Natural killer cell (primary cell): ENCODE measurements around the gene SLC29A2. TPM values are rescaled to one million over a fixed set of nuclear protein-coding genes. Genes with fewer than 3 reads are reported as not detected.

Experiments
- ATAC-seq, 3 donors: fragments of 150-1000 bp in 2 of 3; fragments of 200-7000 bp in 1 of 3; cut with Tn5 transposase; 1 replicate in 1 of 3; 2 replicates in 2 of 3; pipeline ENCODE4 v1.10.0; 2021; ENCODE audit warnings: mild to moderate bottlenecking in 2 of 3, moderate library complexity in 2 of 3
- DNase-seq, 2 donors: peaks; one replicate each; pipeline versions ENCODE4 v3.0.0 to v3.0.0-alpha.2; 2013 to 2021; ENCODE audit warnings: mixed read lengths in 1 of 2
- H3K27ac ChIP-seq: one replicate; pipeline ENCODE4 v1.5.1; 2013; ENCODE audit warnings: mild to moderate bottlenecking, low read length
- H3K27me3 ChIP-seq: one replicate; pipeline ENCODE4 v1.6.1; 2013; ENCODE audit warnings: low read length; ENCODE audit not compliant: control insufficient read depth, insufficient read depth
- H3K36me3 ChIP-seq: one replicate; pipeline ENCODE4 v1.6.1; 2013; ENCODE audit warnings: low read length; ENCODE audit not compliant: control insufficient read depth, insufficient read depth
- H3K4me1 ChIP-seq: one replicate; pipeline ENCODE4 v1.6.1; 2013; ENCODE audit warnings: low read length; ENCODE audit not compliant: control insufficient read depth, insufficient read depth
- H3K4me3 ChIP-seq: one replicate; pipeline ENCODE4 v1.5.1; 2013; ENCODE audit warnings: low read length
- H3K9me3 ChIP-seq: one replicate; pipeline ENCODE4 v1.6.1; 2013; ENCODE audit warnings: low read length; ENCODE audit not compliant: control insufficient read depth, insufficient read depth
- H3K27ac Mint-ChIP-seq, 2 donors: one replicate each; pipeline ENCODE4 v1.8.0; 2022; ENCODE audit warnings: mild to moderate bottlenecking in 2 of 2, mixed read lengths in 2 of 2, moderate library complexity in 1 of 2
- H3K27me3 Mint-ChIP-seq, 2 donors: one replicate each; pipeline ENCODE4 v1.8.0; 2022; ENCODE audit warnings: low read depth in 2 of 2, mixed read lengths in 2 of 2
- H3K36me3 Mint-ChIP-seq: one replicate; pipeline ENCODE4 v1.8.0; 2022; ENCODE audit warnings: mixed read lengths
- H3K4me1 Mint-ChIP-seq, 2 donors: one replicate each; pipeline ENCODE4 v1.8.0; 2022; ENCODE audit warnings: mixed read lengths in 2 of 2
- H3K4me3 Mint-ChIP-seq: one replicate; pipeline ENCODE4 v1.8.0; 2022; ENCODE audit warnings: mild to moderate bottlenecking, moderate library complexity, mixed read lengths
- H3K9me3 Mint-ChIP-seq, 2 donors: one replicate each; pipeline ENCODE4 v1.8.0; 2022; ENCODE audit warnings: mixed read lengths in 2 of 2
- WGBS: methylation state at CpG from one replicate; pipeline ENCODE4 v1.1.7; 2013; ENCODE audit warnings: missing lambda C conversion rate; ENCODE audit not compliant: insufficient coverage; 5-methylcytosine and 5-hydroxymethylcytosine counted together
- intact Hi-C: fragments of 100-400 bp; cut with micrococcal nuclease; formaldehyde crosslinking; loops from one replicate; pipeline ENCODE4 v1.14.2; 2022
- total RNA-seq, 4 donors: library from RNA; stranded (reverse); fragments of 120-200 nt in 1 of 4; gene quantifications; one replicate each; pipeline versions ENCODE4 v1.2.3 to v1.2.4, GENCODE V29; 2013 to 2022
- TF ChIP-seq, protein P1 (sequence below): fragments of 200-600 bp; IDR thresholded peaks from one replicate; pipeline ENCODE4 v1.8.0; 2022; ENCODE audit warnings: antibody characterized with exemption

The SLC29A2 gene
- total RNA-seq, 3 donors from 2014 or later (not counting 1 experiment from before 2014, with no cell fraction given), result 1.5 to 1.8 (median 1.6) TPM

DNA sequence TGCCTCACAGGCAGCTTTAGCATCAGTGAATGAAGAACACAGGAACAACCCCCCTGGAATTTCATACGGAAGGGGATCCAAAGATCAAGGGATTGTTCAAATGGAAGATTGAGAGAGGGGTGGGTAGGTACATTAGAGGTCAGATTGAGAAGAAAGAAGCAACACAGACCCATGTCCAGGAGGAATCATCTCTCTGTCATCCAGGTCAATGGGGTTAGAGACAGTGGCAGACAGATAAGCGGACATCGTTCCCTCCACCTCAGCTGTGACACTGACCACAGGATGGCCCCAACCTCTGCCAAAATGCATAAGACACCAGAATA, 47.4 kb upstream of the SLC29A2 start:
- intact Hi-C loops, result no loop called here
- Mint-ChIP-seq H3K4me3 (peak overlapping the region; percentile 47), H3K27me3 (peaks cover 38 to 47% of the 10 kb centered on the region in 2 donors), H3K4me1 (peaks cover 6% of the 10 kb centered on the region in 2 donors), H3K27ac (peak overlapping the region in 1 of 2 donors; percentile 71), H3K36me3 (no peaks in the 10 kb centered on the region), H3K9me3 (peaks cover 0 to 4% of the 10 kb centered on the region in 2 donors)
- ATAC-seq (no peak), DNase-seq (no peak)
- Histone ChIP-seq H3K9me3 (peaks cover 5% of the 10 kb centered on the region), H3K4me1 (peaks cover 11% of the 10 kb centered on the region), H3K4me3 (no peak overlapping the region), H3K36me3 (no peaks in the 10 kb centered on the region), H3K27ac (no peak overlapping the region), H3K27me3 (peaks cover 25% of the 10 kb centered on the region)
- WGBS, result 66% methylated on average over 3 of the region's 3 CpGs
- TF ChIP-seq, protein P1, sequence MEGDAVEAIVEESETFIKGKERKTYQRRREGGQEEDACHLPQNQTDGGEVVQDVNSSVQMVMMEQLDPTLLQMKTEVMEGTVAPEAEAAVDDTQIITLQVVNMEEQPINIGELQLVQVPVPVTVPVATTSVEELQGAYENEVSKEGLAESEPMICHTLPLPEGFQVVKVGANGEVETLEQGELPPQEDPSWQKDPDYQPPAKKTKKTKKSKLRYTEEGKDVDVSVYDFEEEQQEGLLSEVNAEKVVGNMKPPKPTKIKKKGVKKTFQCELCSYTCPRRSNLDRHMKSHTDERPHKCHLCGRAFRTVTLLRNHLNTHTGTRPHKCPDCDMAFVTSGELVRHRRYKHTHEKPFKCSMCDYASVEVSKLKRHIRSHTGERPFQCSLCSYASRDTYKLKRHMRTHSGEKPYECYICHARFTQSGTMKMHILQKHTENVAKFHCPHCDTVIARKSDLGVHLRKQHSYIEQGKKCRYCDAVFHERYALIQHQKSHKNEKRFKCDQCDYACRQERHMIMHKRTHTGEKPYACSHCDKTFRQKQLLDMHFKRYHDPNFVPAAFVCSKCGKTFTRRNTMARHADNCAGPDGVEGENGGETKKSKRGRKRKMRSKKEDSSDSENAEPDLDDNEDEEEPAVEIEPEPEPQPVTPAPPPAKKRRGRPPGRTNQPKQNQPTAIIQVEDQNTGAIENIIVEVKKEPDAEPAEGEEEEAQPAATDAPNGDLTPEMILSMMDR, result no peak

DNA sequence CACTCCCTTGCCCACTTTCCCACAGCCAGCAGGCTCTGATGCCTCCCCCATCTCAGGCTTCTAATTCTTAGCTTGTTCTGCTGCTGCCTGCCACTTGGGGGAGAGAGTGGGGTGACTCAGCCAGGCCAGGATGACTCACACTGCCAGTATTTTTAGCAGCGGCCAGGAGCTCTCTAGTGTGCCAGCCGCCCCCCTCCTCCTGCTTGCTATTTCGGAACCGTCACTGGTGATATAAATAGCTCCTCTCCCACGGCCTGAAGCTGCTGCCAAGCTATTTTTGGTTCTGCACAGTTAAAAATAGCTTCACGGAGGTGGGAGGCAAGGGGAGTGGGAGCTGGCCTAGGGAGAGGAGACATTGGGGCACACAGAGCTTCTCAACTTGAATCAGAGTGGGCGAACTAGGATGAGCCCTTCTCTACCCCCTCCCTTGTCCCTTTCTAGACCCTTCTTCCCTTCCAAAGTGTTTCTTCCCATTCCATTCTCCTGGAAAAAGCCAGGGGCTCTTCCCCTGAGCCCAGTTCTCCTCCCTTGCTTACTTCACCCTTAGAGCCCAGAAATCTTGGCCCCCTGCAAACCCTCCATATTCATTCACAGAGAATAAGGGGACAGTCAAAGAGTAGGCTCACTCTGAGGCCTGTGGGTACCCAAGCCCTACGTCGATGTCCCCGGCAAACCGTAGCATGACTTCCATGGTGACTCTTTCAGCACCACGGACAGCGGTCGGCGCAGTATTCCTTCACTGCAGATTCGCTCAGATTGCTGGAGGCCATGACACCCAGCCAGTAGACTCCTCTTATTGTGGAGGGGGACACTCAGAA, 46.8 kb upstream of the SLC29A2 start:
- Histone ChIP-seq H3K4me1 (peaks cover 11% of the 10 kb centered on the region), H3K27me3 (peaks cover 25% of the 10 kb centered on the region), H3K9me3 (peaks cover 5% of the 10 kb centered on the region), H3K36me3 (no peaks in the 10 kb centered on the region), H3K4me3 (no peak overlapping the region), H3K27ac (no peak overlapping the region)
- intact Hi-C loops, result no loop called here
- peaks cover 0 to 4% of the 10 kb centered on the region in 2 donors for H3K9me3 Mint-ChIP-seq
- TF ChIP-seq, protein P1, result no peak
- no peaks in the 10 kb centered on the region for H3K36me3 Mint-ChIP-seq
- H3K4me3 Mint-ChIP-seq, result peak overlapping the region; percentile 47
- H3K27ac Mint-ChIP-seq, result peak overlapping the region in 1 of 2 donors; percentile 71
- WGBS, result 8% methylated on average over 16 of the region's 16 CpGs
- peaks cover 38 to 47% of the 10 kb centered on the region in 2 donors for H3K27me3 Mint-ChIP-seq
- ATAC-seq, result peak in 2 of 3 donors; percentile 28
- peaks cover 6% of the 10 kb centered on the region in 2 donors for H3K4me1 Mint-ChIP-seq
- peak; percentile 51 to 76 for DNase-seq

DNA sequence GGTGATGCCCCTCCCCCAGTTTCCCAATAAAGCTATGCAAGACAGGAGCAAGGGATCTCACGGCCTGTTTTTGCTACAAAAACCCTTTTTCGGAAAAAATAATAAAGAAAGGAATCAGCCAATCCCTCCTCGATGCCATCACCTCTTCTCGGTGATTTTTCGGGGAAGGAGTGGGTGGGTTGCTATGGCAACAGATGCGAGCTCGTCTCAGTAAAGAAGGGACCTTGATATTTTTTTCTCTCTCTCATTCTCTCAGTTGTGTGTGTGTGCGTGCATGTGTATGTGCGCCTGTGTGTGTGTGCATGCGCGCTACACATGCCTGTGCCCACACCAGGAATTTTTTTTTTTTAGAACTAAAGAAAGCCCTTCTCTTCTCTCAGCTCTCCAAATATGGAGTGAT, 45.4 kb upstream of the SLC29A2 start:
- peaks cover 0 to 4% of the 10 kb centered on the region in 2 donors for H3K9me3 Mint-ChIP-seq
- no peaks in the 10 kb centered on the region for H3K36me3 ChIP-seq
- no peak overlapping the region for H3K27ac ChIP-seq
- H3K4me3 ChIP-seq, result no peak overlapping the region
- H3K4me3 Mint-ChIP-seq, result no peak overlapping the region
- H3K27me3 Mint-ChIP-seq, result peaks cover 41 to 57% of the 10 kb centered on the region in 2 donors
- ATAC-seq (no peak), DNase-seq (no peak)
- TF ChIP-seq, protein P1, result no peak
- H3K36me3 Mint-ChIP-seq, result no peaks in the 10 kb centered on the region
- H3K9me3 ChIP-seq, result peaks cover 5% of the 10 kb centered on the region
- H3K4me1 Mint-ChIP-seq, result peaks cover 6% of the 10 kb centered on the region in 2 donors
- no peak overlapping the region for H3K27ac Mint-ChIP-seq
- intact Hi-C loops, result no loop called here
- H3K4me1 ChIP-seq, result peaks cover 11% of the 10 kb centered on the region
- 59% methylated on average over 5 of the region's 11 CpGs for WGBS
- peaks cover 25% of the 10 kb centered on the region for H3K27me3 ChIP-seq
